Posterior vena cava (tissue), 2 donors: Measurements from ENCODE around the gene RANGAP1. TPM values are rescaled to one million over a fixed set of nuclear protein-coding genes. Genes with fewer than 3 reads are reported as not detected.
"Not testable (repeated sequence)": the region's sequence is repeated elsewhere in the genome, so short reads cannot be mapped to it uniquely, and the experiment has no call there.

Experiments
- DNase-seq: peaks from one replicate; pipeline ENCODE4 v3.0.0-alpha.2; 2020; ENCODE audit warnings: low spot score
- intact Hi-C, 2 donors: fragments of 100-400 bp; cut with DNase I; formaldehyde crosslinking; loops; one replicate each; pipeline versions ENCODE4 v1.14.1 to v1.14.2; 2022 to 2023
- total RNA-seq, 2 donors: library from RNA; stranded (reverse); fragmentation: NEBNext Ultra II Directional; extraction: Animal tissue kit (Norgen Biotek cat#: 25700); gene quantifications; one replicate each; pipeline ENCODE4 v1.2.1, GENCODE V29; 2021
- donor health status: DM: yes; HTN: yes; CAD: no.
- donor health status: DM: yes; HTN: yes; CAD: no.

Gene RANGAP1
- total RNA-seq, 2 donors from 2014 or later = 26.2 to 39.4 TPM

DNA sequence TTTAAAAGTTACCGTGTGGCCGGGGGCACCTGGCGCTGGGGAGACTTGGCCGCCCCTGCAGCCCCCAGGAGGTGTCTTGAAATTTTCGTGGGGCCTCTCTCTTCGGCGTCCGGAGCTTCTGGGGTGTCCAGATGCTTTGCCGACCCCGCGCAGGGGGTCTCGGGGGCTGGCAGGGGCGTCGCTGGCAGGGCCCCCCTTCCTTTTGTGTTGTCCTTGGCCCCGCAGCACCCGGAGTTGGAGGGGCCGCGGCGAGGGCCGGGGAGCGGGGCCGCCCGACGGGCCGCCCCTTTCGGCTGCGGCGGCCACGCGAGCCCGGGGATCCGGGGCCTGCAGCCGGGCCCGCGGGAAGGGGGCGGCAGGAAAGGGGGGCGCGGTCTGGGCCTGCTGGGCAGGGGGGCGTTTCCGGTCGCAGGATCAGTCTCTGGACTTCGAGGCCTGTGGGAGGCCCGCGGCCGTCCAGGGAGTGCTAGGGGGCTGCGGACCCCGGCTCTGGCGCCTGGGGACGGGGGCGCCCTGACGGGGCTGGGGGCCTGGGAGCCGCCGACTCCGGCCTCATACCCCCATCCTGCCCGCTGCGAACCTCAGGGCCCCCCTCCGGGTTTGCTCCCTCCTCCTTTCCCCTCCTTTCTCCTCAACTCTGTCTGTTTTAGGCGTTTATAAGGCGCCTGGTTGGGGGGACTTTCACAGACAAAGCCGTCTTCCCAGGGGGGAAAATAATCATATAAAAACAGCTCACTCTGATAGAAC lies 16.2 kb upstream of the RANGAP1 start:
- no peak for DNase-seq
- intact Hi-C loops = no loop called here

DNA sequence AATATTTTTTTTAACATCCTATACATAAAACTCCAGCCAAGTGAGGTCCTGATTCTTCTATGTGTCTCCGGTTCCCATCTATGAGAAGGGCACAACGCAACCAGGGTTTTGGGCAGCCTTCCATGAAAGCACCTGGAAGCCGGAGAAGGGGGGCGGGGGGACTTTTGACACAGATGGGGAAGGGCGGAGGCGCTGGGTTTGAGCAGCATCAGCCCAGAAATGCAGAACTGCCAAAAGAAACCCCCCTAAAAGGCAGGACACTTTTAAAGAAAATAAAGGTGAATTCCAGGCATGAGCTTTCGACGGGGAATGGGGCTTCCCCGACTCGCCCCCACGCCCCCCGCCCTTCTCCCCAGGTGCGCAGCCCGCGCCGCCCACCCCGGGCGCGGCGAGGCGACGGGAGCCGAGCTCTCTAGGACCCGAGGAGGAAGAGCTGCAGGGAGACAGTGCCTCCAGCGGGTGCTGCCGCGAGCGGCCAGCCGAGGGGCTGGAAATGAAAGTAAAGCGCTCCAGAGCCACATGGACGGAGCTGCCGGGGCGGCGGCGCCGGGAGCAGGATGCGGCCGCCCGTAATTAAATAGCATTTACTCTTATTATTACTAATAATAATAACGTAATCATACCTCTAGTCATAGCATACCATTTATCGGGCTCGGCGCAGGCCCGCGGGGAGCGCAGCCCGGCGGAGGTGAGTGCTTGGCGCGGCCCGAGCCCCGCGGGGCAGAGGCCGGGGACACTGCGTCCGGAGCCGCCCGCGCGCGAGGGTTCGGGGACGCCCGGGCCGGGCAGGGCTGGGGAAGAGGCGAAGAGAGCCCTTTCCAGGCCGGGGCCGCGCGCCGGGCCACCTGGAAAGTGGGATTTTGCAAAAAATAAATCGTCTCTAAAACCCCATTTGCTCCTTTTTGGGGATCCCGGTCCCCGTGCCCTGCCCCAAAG lies 15.4 kb upstream of the RANGAP1 start, which contains the start of gene ZC3H7B:
TSS of gene ZC3H7B (plus strand) at position 441 of the 936 bp plus-strand sequence. CDS start 19,136 bp downstream, outside the sequence.
- intact Hi-C loops = no loop called here
- DNase-seq = peak; percentile 94

DNA sequence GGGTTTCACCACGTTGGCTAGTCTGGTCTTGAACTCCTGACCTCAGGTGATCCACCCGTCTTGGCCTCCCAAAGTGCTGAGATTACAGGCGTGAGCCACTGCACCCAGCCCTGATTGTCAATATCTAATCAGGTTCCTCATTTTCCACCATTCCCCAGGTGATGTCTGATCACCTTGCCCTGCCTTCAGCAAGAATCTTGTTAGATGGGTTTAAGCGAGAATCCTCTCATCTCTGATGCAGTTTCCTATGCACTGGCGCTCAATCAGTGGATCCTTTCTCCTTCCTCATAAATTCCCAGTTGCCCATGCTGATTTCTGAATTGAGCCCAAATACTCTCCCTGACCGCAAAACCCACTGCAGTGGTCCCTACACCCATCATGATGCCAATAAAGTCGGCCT lies 14.7 kb upstream of the RANGAP1 start:
- intact Hi-C loops = no loop called here
- DNase-seq = no peak

DNA sequence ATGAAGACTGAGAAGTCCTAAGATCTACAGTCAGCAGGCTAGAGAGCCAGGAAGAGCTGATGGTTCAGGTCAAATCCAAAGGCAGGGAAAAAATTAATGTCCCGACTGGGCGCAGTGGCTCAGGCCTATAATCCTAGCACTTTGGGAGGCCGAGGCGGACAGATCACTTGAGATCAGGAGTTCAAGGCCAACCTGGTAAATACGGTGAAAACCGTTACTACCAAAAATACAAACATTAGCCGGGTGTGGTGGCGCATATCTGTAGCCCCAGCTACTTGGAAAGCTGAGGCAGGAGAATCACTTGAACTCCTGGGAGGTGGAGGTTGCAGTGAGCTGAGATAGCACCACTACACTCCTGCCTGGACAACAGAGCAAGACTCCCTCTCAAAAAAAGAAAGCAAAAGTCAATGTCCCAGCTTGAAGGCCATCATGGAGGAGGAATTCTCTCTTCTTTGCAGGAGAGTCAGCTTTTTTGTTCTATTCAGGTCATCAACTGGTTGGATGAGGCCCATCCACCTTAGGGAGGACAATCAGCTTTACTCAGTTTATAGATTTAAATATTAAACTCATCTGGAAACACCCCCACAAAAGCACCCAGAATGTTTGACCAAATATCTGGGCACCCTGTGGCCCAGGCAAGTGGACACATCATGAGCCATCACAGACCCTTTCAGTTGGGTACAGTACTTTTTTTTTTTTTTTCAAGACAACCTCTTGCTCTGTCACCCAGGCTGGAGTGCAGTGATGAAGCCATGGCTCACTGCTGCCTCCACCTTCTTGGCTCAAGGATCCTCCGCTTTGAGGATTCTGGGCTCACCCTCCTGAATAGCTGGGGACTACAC lies 11.1 kb upstream of the RANGAP1 start:
- intact Hi-C loops = no loop called here
- DNase-seq = no peak

DNA sequence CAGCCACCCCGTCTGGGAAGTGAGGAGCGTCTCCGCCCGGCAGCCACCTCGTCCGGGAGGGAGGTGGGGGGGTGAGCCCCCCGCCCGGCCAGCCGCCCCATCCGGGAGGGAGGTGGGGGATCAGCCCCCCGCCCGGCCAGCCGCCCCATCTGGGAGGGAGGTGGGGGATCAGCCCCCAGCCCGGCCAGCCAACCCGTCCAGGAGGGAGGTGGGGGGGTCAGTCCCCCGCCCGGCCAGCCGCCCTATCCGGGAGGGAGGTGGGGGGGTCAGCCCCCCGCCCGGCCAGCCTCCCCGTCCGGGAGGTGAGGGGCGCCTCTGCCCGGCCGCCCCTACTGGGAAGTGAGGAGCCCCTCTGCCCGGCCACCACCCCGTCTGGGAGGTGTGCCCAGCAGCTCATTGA lies 8.8 kb upstream of the RANGAP1 start:
- DNase-seq, intact Hi-C loops: not testable (repeated sequence)

DNA sequence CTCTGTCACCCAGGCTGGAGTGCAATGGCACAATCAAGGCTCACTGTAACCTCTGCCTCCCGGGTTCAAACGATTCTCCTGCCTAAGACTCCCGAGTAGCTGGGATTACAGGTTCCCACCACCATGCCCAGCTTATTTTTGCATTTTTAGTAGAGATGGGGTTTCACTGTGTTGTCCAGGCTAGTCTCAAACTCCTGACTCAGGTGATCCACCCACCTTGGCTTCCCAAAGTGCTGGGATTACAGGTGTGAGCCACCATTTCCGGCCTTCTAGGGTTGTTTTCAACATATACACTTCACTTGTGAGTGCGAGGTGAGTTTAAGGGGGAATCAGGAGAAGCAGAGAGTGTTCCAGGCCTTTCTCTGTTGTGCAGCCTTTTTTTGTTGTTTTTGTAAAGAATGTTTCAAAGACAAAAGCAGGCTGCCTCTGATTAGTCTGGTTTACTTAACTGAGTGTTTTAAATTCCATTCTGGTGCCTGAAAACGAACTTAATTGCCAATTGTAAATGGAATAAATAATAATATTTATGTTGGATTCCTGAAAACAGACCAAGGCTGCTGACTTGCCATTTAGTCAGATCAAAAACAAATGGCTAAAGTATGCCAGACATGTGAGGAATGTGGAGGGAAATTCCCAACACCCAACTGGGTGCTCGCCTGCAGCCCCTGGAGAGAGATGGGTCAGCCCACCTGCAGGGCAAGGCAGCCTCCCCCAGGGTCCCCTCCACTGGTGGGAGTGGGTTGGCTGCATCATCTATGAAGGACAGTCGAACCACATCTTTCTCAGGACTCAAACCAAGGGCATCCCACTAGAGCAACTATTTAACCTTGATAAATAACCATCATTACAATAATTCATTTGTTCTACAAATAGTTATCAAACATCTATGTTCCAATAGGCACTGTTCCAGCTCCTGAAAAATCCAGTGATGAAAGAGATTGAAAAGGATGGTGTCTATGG lies 4.6 kb upstream of the RANGAP1 start:
- no peak for DNase-seq
- intact Hi-C loops = no loop called here

DNA sequence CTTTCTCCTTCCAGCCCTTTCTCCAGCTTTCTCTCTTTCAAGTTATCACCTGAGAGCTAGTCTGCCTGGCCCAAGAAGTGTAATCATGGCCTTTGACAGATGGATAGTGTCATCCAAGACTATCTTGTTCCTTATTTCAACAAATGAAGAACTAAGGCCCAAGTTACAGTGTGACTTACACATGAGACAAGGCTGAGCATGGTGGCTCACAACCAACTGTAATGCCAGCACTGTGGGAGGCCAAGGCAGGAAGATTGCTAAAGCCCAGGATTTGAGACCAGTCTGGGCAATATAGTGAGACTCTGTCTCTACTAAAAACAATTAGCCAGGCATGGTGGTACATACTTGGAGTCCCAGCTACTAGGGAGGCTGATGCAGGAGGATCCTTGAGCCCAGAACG lies 3.7 kb upstream of the RANGAP1 start:
- intact Hi-C loops = no loop called here

DNA sequence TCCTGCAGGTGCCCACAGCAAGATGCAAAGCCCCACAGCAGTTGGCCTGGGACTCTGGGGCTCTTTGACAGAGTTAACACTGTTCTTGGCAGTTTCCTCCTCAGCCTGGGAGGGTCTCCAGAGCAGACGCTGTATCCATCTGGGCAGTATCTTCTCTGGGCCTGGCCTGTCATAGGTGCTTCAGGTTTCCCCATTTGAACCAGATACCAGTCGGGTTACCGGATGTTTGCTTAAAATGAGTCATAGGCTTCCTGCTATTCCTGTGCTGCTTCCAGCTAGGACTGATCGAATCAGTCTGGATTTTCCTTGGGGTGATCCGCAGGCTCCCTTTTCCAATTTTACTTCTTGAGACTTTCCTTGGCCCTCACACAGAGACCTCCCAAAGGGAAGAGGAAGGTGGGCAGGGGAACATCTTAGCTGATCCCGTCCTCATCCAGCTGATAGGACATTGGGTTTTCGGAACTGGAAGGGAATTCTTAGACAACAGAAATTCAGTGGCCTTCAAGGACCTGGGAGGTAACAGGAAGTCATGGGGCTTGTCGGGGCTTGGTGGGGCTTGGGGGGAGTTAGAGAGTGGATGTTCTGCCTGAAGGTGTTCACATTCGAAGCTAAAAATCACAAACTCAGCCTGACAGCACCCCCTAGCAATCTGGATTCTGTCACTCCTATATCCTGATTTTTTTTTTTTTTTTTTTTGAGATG lies 2.4 kb upstream of the RANGAP1 start:
- intact Hi-C loops = no loop called here
- DNase-seq = no peak

More for the DNA sequence above, 3.7 kb upstream of the RANGAP1 start:
- DNase-seq = no peak

DNA sequence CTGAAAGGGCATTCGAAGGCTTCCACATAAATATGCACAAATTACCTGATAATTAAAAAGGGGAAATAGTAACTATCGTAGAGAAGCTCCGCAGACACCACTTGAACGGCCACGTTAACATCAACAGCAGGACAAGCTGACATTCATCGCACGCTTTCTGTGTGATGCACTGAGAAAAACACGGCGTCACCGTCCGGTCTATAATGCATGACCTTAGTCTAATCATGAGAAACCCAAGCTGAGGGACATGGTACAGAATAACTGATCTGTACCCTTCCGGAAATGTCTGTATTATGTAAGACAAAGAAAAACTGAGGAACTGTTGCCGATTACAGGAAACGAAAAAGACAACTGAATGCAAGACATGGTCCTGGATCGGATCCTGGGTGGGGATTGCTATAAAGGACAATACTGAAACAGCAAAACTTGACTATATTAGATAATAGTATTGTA lies 678 bp upstream of the RANGAP1 start:
- intact Hi-C loops = no loop called here
- DNase-seq = no peak

DNA sequence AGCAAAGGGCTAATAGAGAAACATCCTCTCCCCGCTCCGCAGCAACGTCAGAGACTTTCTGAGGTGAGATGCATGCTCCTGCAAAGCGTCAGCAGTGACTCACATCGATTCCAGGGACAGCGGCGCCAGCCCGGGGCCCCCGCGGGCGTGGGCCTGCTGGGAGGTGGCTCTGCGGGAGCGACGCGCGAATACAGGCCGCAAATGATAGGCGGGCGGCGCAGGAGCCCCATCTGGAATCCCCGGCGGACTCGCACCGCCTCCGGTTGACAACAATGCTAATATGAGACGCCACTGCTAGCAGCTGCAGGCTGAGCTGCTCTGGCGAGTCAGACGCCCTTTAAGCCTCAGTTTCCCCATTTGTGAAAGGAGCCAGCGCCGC lies 557 bp downstream of the RANGAP1 start:
- DNase-seq = peak; percentile 90
- intact Hi-C loops = no loop called here

DNA sequence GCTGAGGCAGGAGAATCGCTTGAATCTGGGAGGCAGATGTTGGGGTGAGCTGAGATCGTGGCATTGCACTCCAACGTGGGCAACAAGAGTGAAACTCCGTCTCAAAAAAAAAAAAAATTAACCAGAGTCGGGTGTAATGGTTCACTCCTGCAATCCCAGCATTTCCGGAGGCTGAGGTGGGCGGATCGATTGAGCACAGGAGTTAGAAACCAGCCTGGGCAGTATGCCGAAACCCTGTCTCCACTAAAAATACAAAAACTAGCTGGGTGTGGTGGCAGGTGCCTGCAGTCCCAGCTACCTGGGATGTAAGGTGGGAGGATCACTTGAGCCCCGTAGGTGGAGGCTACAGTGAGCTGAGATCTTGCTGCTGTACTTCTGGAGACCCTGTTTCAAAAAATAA lies 1.5 kb downstream of the RANGAP1 start:
- intact Hi-C loops = no loop called here

DNA sequence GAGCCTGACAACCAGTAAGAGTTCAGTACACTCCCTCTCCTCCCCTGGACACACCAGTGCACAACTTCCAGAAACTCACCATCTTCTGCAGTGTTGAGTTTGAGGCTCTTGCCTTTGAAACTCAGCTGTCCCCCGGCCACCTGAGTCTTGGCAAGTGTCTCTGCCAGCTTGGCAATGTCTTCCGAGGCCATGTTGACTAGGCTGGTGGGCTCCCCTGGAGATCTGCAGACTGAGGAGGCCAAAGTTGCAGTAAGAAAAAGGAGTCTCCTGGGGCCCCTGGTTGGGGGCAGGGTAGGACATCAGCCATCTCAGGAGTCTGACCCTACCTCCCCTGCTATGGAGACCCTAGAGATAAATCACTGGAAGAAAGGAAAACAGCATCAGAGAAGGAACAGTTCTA lies 5.1 kb downstream of the RANGAP1 start:
- intact Hi-C loops = no loop called here

More for the DNA sequence above, 1.5 kb downstream of the RANGAP1 start:
- no peak for DNase-seq

DNA sequence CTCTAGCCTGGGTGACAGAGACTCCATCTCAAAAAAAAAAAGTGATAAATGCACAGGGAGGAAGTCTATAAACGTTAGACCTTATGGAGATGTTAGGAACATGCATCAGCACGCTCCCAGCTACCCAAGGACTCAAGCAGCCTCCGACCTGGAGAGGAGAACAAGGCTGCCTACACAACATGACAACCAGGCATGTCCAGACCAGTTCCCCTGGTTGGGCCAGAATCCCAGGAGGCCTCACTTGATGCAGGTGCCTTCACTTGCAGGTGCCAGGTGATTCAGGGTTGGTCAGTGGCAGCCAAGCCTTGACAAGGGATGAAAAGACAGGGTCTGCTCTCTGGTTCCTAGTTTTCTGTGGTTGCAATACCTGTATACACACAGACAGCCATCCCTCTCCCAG lies 5.9 kb downstream of the RANGAP1 start:
- DNase-seq = no peak
- intact Hi-C loops = no loop called here

More for the DNA sequence above, 5.1 kb downstream of the RANGAP1 start:
- DNase-seq = no peak

DNA sequence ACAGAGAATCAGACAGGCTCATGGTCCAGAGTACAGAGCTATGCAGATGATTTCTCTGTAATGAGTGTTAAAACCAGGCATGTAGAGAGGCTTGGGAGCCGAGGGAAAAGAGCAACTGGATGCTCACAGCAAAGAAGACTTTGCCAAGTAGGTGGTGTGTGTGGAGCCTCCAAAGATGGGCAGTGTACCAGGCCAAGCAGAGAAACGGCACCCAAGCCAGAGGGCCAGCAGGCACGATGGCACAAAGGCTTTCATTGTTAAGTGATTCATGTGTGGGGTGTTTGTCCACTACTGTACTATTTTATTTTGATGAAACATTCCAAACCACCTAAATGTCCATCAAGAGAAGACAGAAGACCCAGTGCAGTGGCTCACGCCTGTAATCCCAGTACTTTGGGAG lies 11.1 kb downstream of the RANGAP1 start:
- DNase-seq = no peak
- intact Hi-C loops = no loop called here

DNA sequence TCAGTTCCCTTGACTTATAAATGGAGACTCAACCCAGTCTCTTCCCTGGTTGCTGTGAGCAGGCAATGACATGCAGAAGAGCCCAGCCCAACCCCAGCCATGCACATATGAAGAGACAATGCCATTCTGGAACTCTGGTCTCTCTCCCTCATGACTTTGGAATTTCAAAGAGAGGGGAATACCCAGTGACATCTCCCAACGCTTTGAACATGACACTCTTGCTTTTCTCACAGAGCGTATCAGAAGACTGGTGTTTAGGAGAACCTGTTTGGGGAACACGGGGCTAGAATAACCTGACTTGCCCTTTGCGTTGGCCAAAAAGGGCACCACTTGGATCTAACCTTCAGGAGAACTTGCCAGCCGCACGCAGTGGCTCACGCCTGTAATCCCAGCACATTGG lies 12.9 kb downstream of the RANGAP1 start:
- DNase-seq = no peak
- intact Hi-C loops = no loop called here

DNA sequence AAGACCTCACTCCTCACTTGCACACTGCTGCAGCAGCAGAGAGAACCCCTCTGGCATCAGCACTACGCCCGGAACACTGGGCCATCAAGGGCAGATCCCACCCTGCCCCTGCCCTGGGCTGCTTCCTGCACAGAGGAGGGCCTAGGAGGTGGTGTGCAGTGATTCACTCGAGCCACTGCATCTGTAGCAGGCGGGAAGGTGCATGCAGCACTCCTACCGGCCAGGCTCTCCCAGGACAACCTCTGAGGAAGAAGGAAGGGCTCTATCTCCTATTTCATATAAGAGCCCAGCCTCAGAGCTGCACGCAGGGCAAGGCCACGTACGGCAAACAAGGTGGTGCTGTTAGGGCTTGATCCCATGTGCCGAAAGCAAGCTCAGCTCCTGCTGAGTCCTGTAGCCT lies 14.2 kb downstream of the RANGAP1 start:
- intact Hi-C loops = no loop called here
- DNase-seq = no peak

DNA sequence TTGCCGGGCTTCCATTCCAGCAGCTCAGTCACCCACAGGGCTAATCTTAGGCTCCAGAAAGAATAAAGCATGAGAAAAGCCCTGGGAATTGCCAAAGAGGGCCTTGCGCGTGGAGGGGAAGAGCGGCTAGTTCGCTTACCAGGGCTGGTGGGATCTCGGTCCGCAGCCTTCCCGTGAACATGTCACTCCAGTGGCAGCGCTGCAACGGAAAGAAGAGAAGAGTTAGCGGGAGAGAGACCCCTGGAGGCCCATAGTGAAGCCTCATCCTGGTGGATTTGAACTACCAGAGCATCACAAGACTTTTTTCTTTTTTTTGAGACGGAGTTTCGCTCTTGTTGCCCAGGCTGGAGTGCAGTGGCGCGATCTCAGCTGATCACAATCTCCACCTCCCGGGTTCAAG lies 18.0 kb downstream of the RANGAP1 start:
- DNase-seq = no peak
- intact Hi-C loops = no loop called here
